ENCODE data around the gene GPC3.

GPC3 gene

GRCh38 chrX:133971586-133971985 lies 13.8 kb downstream of the GPC3 start:
- no peak for DNase-seq (ENCODE audit: extremely low read depth in 1 of 2, low read depth in 1 of 2)

DNA sequence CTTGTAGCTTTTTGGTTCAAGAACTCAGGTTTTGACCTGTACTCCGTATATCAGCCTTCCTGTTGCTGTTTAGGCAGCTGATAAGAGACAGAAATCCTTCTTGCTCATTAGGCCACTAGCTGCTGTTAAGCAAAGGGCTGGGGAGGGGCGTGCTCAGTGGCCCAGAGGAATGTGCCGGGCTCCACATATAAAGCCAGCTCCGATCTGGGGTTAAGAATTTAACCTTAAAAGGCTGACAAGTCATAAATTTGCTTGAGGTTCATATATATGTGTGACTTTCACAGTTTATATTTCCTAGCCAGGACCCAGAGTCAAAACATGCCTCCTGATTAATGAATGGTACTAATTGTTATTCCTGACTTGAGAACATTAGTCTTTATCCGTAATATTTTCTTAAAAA lies 15.3 kb downstream of the GPC3 start:
- DNase-seq (ENCODE audit: extremely low read depth in 1 of 2, low read depth in 1 of 2) = no peak

- DNase-seq (ENCODE audit: extremely low read depth in 1 of 2, low read depth in 1 of 2) = no peak
Measured at GRCh38 chrX:133969191-133969590, 16.2 kb downstream of the GPC3 start.

DNA sequence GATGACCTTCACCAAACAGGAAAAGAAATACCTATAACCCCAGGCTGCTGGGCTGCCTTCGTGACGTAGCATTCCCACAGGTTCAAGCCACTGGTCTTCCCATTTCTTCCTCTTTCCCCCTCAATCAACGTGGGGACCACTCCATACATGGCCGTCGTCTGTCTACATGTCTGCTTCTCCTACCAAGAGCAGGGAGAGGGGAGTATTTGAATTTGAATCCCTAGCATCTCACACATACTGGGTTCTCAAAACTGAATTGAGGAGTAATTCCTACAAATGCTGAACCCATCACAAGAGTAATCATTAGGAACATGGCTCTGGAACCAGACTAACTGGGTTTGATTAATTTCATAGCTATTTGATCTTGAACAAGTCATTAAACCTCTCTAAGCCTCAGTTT lies 17.3 kb downstream of the GPC3 start:
- DNase-seq (ENCODE audit: extremely low read depth in 1 of 2, low read depth in 1 of 2) = no peak

DNA sequence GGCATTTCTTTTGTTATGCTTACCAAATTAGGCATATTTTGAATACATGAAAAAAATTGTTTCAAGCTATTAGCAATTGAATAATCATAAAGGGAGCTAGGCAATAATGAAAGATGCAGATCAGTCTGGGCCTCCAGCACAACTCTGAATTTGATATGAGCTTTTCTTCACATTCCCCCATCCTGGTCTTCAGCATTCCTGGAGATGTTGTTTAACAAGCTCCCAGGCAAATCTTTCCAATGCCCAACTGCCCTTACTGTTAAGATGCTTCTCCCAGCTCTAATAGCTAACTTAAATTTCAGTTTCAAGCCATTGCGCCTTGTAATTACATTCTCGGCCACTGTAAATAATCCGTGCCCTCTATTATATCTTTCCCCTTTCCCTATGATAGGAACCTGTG lies 19.2 kb downstream of the GPC3 start:
- no peak for DNase-seq (ENCODE audit: extremely low read depth in 1 of 2, low read depth in 1 of 2)

- no peak for DNase-seq (ENCODE audit: extremely low read depth in 1 of 2, low read depth in 1 of 2)
Measured at GRCh38 chrX:133965321-133965720, 20.1 kb downstream of the GPC3 start.

GRCh38 chrX:133961046-133961445 lies 24.3 kb downstream of the GPC3 start:
- no peak for DNase-seq (ENCODE audit: extremely low read depth in 1 of 2, low read depth in 1 of 2)

DNA sequence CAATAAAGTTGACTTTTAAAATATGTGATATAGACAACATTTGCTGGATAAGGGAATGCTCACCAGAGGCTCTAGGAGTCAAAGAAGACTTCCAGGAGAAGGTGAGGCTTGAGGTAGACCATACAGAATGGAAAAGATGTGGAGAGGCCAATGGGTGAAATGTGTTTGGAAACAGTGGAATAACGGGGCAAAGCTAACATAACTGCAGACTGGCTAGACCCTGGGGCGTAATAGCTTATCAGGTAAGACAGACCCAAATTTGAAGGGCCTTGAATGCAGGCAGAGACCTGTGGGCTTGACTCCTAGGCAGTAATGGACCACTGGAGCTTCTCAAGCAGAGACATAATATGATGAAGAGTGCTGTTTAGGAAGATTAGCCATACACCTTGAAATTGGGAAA lies 25.4 kb downstream of the GPC3 start:
- no peak for DNase-seq (ENCODE audit: extremely low read depth in 1 of 2, low read depth in 1 of 2)

- no peak for DNase-seq (ENCODE audit: extremely low read depth in 1 of 2, low read depth in 1 of 2)
Measured at GRCh38 chrX:133958997-133959688, 26.3 kb downstream of the GPC3 start.

DNA sequence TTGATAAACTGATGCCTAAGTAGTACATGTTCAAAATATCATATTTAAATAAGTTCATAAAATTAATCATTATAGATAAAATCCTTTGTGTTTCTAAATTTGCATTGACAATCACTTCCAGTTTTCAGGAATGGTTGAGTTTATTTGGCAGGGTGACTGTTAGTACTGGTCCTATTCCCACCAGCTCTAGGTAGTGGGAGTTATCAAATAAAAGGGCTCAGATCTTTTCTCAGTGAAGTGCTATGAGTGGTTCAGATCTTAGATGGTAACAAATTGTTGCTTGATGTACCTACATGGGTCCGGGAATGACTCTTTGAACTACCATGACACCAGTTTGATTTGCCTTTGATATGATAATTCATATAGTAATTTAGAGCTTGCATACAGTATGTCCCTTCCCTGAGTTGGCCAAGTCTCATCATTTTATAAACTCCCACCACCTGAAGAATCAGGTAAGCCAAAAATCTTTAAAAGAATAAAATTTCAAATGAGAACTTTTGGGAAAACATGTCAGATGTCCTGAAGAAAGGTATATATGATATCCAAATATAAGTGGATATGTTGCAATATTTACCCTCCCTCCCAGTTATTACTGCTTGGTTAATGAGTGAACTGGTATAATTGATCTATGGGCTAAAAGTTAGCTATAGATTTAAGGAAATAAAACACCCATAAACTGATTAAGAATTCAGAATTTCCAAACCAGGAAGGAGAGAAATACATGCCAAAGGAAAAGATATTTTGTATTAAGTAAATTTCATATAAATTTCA lies 28.6 kb downstream of the GPC3 start:
- DNase-seq (ENCODE audit: extremely low read depth in 1 of 2, low read depth in 1 of 2) = no peak

GRCh38 chrX:133953785-133954355 lies 31.5 kb downstream of the GPC3 start:
- no peak for DNase-seq (ENCODE audit: extremely low read depth in 1 of 2, low read depth in 1 of 2)

- no peak for DNase-seq (ENCODE audit: extremely low read depth in 1 of 2, low read depth in 1 of 2)
Measured at GRCh38 chrX:133953078-133953477, 32.3 kb downstream of the GPC3 start.

GRCh38 chrX:133951098-133951497 lies 34.3 kb downstream of the GPC3 start:
- DNase-seq (ENCODE audit: extremely low read depth in 1 of 2, low read depth in 1 of 2) = no peak

DNA sequence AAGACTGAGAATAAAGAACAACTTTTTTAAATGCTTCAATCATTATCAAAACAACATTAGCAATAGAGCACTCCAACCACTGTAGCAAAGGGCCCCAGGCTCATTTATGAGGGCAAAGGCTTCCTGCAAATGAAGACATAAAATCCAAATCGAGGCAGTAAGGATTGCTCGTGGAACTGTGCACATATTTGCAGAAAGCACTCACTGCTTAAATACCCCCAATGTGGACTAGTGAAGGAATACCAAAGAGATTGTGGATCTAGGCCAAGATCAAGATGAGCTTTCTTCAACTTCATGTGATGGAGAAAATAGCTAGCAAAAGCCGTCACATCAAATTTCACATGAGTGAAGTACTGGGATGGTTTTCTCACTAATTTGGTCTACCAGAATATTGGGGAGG lies 35.2 kb downstream of the GPC3 start:
- no peak for DNase-seq (ENCODE audit: extremely low read depth in 1 of 2, low read depth in 1 of 2)

GRCh38 chrX:133948895-133949294 lies 36.5 kb downstream of the GPC3 start:
- no peak for DNase-seq (ENCODE audit: extremely low read depth in 1 of 2, low read depth in 1 of 2)

- DNase-seq (ENCODE audit: extremely low read depth in 1 of 2, low read depth in 1 of 2) = no peak
Measured at GRCh38 chrX:133947996-133948395, 37.4 kb downstream of the GPC3 start.

GRCh38 chrX:133947022-133947421 lies 38.4 kb downstream of the GPC3 start:
- no peak for DNase-seq (ENCODE audit: extremely low read depth in 1 of 2, low read depth in 1 of 2)

- DNase-seq (ENCODE audit: extremely low read depth in 1 of 2, low read depth in 1 of 2) = no peak
Measured at GRCh38 chrX:133943507-133943906, 41.9 kb downstream of the GPC3 start.

- no peak for DNase-seq (ENCODE audit: extremely low read depth in 1 of 2, low read depth in 1 of 2)
Measured at GRCh38 chrX:133939655-133940302, 45.6 kb downstream of the GPC3 start.

GRCh38 chrX:133938530-133938929 lies 46.9 kb downstream of the GPC3 start:
- no peak for DNase-seq (ENCODE audit: extremely low read depth in 1 of 2, low read depth in 1 of 2)

GRCh38 chrX:133937022-133937421 lies 48.4 kb downstream of the GPC3 start:
- DNase-seq (ENCODE audit: extremely low read depth in 1 of 2, low read depth in 1 of 2) = no peak

- no peak for DNase-seq (ENCODE audit: extremely low read depth in 1 of 2, low read depth in 1 of 2)
Measured at GRCh38 chrX:133935076-133935475, 50.3 kb downstream of the GPC3 start.

All from activated CD8-positive, alpha-beta memory T cell treated with anti-CD3 and anti-CD28 coated beads for 1 hour (primary cell).